ENCODE data around the gene CRYL1. TPM values are rescaled to one million over a fixed set of nuclear protein-coding genes. Genes with fewer than 3 reads are reported as not detected.

Gene CRYL1
- polyA plus RNA-seq, 3 donors = 137 to 147 (median 142) TPM

- DNase-seq = no peak
Observed at GRCh38 chr13:20547479-20547908, 21.8 kb upstream of the CRYL1 start.

- no peak for DNase-seq
Observed at GRCh38 chr13:20546556-20546955, 20.9 kb upstream of the CRYL1 start.

- DNase-seq = no peak
Observed at GRCh38 chr13:20544201-20544923, 18.7 kb upstream of the CRYL1 start.

DNA sequence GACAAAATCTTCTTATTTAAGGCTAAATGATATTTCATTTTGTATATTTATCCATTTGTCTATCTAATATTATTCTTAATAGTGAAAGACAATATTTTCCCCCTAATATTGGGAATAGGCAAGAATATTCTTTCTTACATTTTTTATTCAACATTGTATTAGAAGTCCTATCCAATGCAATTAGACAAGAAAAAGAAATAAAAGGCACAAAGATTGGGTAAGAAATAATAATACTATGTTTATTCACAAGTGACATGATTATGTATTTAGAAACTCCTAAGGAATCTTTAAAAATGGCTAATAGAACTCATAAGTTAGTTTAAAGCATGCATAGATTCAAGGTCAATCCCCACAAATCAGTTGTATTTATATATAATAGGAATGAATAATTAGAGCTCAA lies 11.3 kb upstream of the CRYL1 start:
- no peak for DNase-seq

GRCh38 chr13:20534038-20534608 lies 8.5 kb upstream of the CRYL1 start:
- DNase-seq = no peak

GRCh38 chr13:20528452-20528851 lies 2.8 kb upstream of the CRYL1 start:
- no peak for DNase-seq

DNA sequence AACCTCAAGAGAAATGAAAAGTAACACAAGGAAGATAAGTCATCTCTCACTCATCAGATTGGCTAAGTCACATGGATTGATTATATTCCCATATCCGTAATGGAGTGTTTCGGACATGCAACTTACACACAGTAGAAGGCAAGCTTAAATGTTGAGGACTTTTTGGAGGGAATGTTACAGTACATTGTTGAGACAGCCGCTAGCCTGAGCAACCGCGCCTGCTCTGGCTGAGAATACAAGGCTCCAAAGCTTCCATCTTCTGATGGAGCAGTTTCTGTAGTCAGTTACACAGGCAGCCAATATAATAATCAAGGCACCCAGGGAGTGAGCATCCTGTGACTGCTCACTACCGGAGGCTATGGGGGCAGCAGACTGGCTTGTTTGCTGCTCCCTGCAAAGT lies 1.0 kb upstream of the CRYL1 start:
- no peak for DNase-seq

GRCh38 chr13:20525144-20525600 lies 485 bp downstream of the CRYL1 start:
- no peak for DNase-seq

- DNase-seq = no peak
Observed at GRCh38 chr13:20521364-20522115, 4.1 kb downstream of the CRYL1 start.

GRCh38 chr13:20519875-20520274 lies 5.8 kb downstream of the CRYL1 start:
- DNase-seq = no peak

GRCh38 chr13:20518660-20519100 lies 7.0 kb downstream of the CRYL1 start:
- no peak for DNase-seq

GRCh38 chr13:20514866-20515265 lies 10.8 kb downstream of the CRYL1 start:
- DNase-seq = no peak

DNA sequence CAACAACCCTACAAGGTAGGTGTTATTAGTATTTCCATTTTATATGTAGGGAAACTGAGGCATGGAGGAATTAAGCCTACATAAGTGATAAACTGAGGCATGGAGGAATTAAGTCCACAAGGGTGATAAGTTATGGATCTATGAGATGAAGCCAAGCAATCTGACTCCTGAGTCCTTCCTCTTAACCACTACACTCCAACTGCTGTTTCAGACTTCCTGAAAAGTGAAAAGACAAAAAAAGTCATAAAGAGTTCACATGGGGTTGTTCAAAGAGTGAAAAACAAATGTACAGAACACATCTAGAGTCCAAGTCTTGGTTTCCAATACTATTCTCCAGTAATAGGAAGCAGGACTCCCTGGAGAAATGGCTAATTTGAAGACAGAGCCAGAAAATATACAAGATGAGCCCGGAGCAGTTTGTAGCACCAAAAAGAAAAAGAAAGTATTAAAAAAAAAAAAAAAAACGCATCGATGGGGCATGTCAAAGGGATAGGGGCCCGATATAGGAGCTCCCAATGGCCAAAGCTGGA lies 12.1 kb downstream of the CRYL1 start:
- no peak for DNase-seq

DNA sequence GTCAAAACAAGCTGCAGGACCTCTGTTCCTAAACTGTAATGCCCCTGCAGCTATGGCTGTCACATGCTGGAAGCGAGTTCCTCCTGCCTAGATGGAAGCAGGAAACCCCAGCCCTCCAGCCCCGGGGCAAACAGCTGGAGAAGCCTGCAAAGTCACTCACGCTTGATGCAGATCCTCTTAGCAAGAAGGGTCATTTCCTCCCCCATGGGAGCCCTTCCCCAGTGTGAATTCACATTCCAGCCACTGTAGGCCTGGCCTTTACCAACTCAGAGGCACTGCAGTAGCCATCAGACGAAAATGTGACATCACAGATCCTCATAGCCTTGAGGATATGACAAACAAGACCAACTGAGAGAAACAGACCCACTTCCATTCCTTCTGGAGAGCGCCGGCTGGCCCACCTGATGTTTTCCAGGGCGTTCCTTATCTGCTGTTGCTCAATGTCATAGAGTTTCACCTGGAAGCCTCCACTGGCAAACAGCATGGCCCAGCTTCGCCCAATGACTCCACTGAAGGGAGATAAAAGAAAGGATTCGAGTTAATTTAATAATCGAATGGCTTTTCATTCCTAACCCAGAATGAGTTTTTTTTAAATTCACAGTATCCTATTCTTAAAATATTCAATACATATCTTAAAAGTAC lies 13.5 kb downstream of the CRYL1 start:
- DNase-seq = no peak

- DNase-seq = no peak
Observed at GRCh38 chr13:20506696-20507095, 19.0 kb downstream of the CRYL1 start.

GRCh38 chr13:20505405-20506366 lies 20.0 kb downstream of the CRYL1 start:
- DNase-seq = no peak

- DNase-seq = no peak
Observed at GRCh38 chr13:20503088-20504083, 22.3 kb downstream of the CRYL1 start.

- DNase-seq = no peak
Observed at GRCh38 chr13:20501592-20501991, 24.1 kb downstream of the CRYL1 start.

- no peak for DNase-seq
Observed at GRCh38 chr13:20501120-20501519, 24.5 kb downstream of the CRYL1 start.

DNA sequence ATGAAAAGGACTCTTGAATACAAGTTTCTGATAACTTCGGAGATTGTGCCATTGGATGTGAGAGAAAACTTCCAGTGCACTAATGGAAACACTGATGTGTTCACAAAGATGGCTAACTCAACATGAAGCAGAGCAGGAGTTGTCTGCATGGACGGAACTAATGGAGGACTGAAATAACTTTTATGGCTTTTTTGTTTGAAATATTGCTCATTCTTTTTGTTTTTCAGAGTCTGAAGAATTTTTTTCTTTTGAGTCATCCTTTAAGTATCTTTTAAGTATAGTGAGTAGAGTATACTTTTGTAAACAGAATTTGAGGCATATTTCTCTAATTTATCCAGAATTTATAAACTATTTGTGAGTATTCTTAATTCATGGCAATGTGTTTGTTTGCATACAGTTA lies 25.7 kb downstream of the CRYL1 start:
- no peak for DNase-seq

Measured in renal pelvis (tissue), 4 donors.